ENCODE results near the gene PAPLN.
"Not testable (repeated sequence)": the region's sequence is repeated elsewhere in the genome, so short reads cannot be mapped to it uniquely, and the experiment has no call there.

Gene PAPLN

DNA sequence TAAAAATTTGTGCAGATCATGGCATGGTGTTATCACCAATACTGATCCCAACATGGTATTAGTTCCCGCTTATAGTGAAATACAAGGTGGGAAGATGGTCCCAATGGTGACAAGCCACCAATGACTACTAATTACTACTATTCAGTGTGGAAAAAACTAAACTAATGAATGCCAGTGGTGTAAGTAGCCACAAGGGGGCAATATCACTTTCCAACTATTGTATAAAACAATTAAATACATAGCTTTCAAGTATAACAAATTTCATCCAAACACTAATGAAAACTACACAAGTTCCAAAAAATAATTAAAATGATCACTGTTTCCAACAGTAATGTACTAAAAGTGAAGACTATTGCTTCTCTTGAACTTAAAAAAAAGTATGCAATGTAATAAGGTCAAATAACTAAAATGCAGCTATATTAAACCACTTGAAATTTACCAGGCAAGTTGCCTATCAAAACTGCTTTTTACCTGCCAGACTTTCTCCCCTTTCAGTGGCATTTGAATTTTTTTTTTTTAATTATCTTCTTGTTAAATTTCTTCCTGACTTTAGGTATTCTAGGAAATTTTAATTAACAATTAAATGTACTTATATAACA, 58.0 kb downstream of the PAPLN start:
- DNase-seq, result no peak

DNA sequence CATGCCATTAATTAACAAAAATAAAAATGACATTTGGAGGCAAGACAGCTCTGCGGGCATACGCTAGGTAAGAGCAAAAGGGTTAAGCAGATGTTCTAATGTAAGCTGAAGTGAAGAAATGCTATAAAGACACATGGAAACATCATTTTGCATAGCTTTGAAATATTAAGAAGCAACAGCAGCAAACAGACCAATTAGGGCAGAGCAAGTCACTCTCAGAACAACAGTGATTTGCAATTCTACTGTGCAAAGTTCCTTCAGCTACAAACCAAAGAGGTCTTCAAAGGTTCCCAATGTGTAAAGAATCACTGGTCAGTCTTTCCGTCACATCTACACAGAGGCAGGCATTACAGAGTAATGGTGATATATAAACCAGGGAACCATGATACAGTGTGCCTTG, 68.2 kb downstream of the PAPLN start:
- no peak for DNase-seq

DNA sequence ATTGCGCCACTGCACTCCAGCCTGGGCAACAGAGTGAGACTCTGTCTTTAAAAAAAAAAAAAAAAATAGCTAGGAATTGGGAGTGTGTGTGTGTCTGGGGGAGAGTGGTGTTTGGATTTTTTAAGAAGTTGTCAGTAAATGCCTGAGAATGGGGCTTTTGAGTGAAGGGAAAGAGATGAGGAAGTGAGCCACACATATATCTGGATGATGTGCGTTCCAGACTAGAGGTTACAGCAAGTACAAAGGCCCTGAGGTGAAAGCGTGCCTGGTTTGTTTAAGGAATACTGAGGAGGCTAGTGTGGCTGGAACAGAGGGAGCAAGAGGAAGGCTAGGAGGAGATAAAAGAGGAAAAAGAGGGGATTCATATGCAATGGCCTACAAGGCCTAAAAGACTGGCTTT, 70.0 kb downstream of the PAPLN start:
- no peak for DNase-seq

DNA sequence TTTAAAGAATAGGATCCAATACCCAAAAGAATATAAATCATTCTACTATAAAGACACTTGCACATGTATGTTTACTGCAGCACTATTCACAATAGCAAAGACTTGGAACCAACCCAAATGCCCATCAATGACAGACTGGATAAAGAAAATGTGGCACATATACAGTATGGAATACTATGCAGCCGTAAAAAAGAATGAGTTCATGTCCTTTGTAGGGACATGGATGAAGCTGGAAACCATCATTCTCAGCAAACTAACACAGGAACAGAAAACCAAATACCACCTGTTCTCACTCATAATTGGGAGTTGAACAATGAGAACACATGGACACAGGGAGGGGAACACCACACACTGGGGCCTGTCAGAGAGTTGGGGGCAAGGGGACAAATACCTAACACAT, 71.9 kb downstream of the PAPLN start:
- not testable (repeated sequence) for DNase-seq

DNA sequence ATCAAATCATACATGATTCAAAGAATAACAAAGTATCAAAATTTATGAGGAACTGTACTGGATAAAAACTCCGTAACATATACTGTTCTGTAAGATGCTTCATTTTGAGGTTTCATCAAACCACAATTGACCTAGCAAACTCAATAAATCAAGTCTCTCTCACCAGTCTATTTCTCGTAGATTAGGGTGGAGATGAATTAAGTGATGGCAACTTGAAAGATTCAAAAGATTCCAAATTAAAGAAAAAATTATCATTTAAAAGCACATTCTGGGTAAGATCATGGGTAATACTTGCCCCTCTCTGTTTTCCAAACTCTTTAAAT, 74.4 kb downstream of the PAPLN start:
- no peak for DNase-seq

DNA sequence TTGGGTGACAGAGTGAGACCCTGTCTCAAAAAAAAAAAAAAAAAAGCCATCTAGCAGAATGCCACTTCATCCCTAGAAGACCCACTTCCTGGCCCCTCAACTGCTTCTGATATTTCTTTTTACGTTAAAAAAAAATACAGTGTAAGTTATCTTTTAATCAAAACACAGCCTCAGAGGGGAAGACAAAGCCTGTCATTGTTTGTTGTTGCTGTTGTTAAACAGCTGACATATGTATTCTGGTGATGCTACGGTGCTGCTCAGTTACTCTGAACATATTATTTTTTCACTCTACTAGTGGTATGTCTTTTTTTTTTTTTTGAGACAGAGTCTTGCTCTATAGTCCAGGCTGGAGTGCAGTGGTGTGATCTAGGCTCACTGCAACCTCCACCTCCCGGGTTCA, 75.4 kb downstream of the PAPLN start:
- no peak for DNase-seq

DNA sequence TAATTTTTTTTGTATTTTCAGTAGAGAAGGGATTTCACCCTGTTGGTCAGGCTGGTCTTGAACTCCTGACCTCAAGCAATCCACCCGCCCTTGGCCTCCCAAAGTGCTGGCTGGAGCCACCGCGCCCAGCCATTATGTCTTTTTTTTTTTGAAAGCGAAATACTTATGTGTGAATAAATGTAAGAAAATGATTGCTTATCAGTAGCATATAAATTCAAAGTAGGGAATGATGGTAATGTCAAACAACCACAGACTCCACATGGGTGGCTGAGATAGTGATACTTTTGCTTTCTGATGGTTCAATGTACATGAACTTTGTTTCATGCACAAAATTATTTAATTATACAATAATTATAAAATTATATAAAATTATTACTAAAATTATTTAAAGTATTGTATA, 75.8 kb downstream of the PAPLN start:
- no peak for DNase-seq

DNA sequence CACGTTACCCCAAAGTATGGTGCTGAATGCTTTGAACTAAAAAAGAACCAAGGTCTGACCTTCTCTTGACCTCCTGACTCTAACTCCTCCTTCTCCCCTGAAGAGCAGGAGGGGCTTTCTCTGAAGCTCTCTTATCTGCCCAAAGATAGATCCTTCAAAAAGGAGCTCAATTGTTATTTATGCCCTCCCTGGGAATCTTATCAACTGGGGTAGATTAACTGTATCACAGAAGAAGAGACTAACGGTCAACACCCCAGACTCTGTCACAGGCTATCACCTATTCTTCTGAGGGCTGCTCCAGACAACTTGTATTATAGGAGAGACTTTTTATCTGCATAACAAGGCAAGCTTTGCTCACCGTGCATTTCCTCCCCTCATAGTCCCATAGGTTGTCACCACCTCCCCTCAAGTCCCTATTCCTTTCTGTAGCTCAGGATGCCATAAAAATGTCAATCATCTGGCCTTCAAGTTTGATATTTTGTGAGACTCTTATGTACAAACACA, 86.6 kb downstream of the PAPLN start:
- DNase-seq, result no peak
